Esophagus muscularis mucosa (tissue), 4 donors: ENCODE results near the gene PCBP3.

Experiments
- CTCF ChIP-seq, 3 experiments: fragments of 200-600 bp in 2 of 3; fragments of 450-650 bp in 1 of 3; sonication (generic) in 2 of 3; IDR thresholded peaks; one replicate each; pipeline ENCODE4 v1.5.1; 2017 to 2019; ENCODE audit warnings: antibody characterized with exemption in 3 of 3, mild to moderate bottlenecking in 2 of 3, moderate library complexity in 1 of 3
- EP300 ChIP-seq: sonication (generic); formaldehyde crosslinking; IDR thresholded peaks from one replicate; pipeline ENCODE4 v1.6.1; 2017; ENCODE audit warnings: antibody characterized with exemption
- POLR2AphosphoS5 ChIP-seq, 2 donors: sonication (generic); formaldehyde crosslinking; IDR thresholded peaks; one replicate each; pipeline ENCODE4 v1.6.1; 2017; ENCODE audit warnings: antibody characterized with exemption in 2 of 2

DNA sequence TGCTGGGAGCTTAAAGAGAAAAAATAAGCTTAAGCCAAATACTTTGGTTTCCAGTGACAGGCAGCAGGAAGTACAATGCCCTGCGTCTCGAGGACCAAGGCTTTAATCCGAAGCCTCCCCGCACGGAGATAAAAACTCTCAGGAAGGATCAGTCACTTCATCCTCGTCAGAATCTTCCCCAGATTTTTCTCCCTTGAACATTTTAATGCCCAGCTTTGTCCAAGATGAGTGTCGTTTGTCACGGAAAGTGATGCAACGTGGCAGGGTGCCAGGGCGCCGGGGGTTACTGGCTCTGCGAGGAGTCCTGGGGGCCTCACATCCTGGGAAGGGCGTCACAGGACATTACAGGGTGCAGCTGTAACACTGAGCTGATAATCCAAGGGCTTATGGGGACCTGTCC lies 25.2 kb upstream of the PCBP3 start:
- TF ChIP-seq CTCF (IDR thresholded peaks at IDR 0.05) (no peak), POLR2AphosphoS5 (IDR thresholded peaks at IDR 0.05) (no peak), EP300 (no peak)
